GM21390 (cell line): ENCODE measurements around the gene EGFLAM.

Experiments used
- ATAC-seq: cut with Tn5 transposase; IDR thresholded peaks from one replicate; pipeline ENCODE4 v1.9.1; 2021; ENCODE audit not compliant: unreplicated experiment

EGFLAM gene

DNA sequence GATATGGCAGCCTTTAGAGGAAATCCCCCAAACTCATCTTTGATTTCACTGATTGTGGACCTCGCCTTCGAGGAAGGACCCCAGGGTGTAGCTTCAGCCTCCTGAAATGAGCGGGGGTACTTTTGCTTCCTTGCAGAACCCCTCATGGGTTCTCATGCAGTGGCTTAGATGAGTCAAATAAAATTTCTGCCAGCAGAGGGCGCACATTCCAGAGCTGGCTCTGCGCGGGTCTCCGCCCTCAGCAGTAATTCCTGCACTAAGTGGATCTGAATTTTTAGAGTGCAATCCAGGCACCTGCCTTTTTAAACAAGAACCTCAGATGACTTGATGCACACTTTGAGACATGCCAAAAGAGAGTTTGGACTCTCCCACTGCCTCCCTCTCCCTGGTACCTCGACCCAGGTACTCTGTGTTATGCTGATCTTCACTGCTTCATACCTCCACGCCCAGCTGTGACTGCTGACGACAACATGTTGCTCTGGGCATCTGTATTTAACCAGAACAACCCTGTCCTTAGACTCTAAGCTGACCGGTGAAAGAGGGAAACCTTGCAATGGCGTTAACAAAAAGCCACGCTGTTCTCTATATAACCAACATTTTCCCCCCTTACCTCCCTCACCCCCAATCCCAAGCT is 7.3 kb downstream of the EGFLAM start:
- ATAC-seq = no peak

DNA sequence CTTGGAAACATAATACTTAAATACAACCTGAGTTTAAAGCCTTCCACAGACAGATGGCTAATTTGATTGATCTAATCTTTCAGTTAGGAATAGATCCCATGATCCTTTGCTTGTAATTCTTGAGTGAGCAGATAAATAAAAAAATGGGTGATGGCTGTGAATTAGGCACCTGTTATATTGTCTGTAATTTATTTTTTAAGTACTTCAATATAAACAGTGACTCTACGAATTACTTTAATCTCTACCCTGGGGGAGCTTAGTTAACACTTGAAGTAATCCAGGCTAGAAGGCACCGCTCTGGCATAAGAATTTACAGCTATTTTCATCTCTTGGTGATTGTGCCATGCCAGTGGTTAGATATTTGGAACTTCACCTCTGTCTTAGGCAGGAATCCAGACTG is 9.0 kb downstream of the EGFLAM start:
- ATAC-seq = no peak

DNA sequence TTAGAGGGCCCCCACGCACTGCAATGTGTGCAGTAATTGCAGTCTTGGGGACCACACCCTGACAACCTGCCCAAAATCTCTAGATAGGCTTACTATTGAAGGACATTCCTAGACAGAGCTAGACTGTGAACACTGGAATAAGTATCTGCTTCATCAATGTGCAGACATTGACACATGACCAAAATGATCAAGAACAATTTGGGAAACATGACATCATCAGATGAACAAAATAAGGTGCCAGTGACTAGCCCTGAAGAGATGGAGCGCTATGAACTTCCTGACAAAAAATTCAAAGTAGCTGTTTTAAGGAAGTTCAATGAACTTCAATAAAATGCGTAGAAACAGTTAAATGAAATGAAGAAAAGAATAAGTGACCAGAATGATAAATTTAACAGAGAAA is 15.3 kb downstream of the EGFLAM start:
- no peak for ATAC-seq

DNA sequence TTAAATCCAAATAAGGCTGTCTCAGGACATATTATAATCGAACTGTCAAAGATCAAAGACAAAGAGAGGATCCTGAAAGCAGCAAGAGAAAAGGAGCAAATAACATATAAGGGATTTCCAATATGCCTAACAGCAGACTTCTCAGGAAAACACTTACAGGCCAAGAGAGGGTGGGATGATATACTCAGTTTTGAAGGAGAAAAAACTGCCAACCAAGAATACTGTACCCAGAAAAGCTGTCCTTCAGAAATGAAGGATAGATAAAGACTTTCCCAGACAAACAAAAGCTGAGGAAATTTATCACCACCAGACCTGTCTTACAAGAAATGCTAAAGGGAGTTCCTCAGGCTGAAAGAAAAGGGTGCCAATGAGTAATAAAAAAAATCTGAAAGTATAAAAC is 16.0 kb downstream of the EGFLAM start:
- no peak for ATAC-seq

DNA sequence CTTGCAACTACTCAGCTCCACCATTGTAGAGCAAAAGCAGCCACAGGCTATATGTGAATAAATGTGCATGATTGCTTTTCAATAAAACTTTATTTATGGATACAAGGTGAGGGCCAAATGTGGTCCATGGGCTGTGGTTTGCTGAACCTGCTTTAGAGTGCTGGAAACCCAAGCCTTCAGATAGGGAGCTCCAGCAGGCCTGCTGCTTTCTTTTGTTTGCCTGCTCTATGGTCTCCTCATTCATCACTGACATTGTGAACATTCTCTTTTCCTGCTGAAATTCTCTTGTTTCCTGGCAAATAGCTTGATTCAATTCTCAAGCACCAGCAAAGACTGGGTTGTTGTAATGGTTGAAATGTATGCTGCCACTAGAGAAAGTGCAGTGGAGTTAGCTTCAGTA is 26.0 kb downstream of the EGFLAM start:
- no peak for ATAC-seq

DNA sequence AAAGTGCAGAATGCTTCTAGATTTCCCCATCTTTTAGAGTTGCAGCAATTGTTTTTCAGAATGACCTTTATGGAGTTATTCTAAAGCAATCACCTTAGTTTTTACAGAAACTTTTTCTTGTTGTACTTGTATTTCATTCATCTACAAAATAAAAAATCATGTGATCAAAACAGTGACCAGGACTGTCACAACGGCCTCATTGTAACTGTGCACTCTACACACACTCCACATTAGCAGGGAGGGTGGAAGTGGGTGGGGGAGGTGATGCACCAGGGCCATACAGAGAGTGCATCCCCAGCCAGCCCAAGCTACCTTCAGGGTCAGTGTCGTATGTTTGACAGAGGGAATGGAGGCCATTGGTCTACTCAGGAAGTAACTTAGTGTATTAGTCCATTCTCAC is 26.9 kb downstream of the EGFLAM start:
- ATAC-seq = no peak

DNA sequence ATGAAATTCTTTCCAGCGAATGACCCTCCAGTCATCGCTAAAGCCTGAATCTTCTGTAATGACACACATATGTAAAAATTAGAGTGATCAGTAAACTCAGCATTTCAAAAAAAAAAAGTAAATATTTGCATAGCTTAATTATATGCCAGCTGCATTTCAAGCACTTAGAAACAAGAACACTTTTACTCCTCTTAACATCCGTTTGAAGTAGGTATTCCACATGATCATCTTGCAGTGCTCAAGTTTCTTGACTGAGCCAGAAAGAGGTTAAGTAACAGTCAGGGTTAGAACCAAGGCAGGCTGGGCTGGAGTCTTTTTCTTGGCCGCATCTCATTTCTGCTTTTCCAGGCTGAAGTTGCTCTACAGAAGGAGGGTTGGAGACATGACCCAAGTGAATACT is 27.6 kb downstream of the EGFLAM start:
- no peak for ATAC-seq

DNA sequence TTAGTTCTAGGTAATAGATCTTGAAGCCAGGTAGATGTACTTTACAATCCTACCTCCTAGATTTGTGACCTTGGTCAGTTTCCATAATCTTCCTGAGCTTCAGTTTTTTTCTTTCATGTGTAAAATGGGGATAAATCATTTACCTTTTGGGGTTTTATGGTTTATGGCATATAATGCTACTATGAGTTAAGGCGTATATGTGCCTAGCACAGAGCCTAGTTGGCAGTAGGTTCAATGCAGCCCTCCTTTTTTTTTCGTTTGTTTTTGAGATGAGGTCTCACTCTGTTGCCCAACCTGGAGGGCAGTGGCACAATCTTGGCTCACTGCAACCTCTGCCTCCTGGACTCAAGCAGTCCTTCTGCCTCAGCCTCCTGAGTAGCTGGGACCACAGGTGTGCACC is 28.8 kb downstream of the EGFLAM start:
- no peak for ATAC-seq

DNA sequence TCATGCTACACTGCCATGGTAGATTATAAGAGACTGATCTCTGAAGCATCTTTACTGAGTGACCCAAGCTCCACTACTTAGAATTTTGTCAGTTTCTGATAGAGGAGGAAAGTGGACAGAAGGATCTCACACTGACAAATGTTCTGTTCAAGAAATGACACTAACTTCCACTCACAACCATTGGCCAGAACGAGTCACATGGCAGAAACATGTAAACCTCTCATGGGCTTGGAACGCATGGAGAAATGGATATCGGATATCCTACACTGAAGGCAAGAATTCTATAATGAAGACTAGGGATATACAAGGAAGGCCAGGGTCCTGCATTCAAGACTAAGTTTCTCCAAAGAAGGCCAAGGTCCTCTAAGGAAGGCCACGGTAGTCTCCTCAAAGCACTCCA is 31.1 kb downstream of the EGFLAM start:
- ATAC-seq = no peak

DNA sequence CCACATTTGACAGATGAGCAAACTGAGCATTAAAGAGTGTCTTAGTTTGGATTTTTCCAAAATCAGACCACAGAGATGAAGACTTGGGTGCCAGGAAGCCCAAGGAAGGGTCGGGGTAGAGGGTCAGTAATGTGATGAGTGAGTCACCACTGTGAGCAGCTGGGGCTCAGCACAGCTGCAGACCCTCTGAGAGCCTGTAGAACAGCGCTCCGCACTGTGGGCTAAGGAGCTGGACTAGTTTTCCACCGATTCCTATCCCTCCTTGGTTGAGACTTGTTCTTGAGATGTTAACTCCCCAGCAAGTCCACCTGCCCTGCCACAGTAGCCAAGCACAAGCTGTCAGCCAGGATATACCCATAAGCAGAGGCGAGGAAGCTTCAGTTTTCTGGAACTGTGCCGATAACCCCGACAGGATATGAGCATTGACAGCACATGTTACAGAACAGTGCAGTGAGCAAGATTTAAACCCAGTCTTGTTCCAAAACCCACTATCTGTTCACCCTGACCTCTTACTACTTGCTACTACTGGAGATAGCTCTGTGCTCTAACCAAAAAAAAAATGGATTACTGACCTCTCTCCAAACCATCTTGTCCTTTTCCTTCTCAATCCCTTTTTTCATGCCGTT is 31.8 kb downstream of the EGFLAM start:
- no peak for ATAC-seq

DNA sequence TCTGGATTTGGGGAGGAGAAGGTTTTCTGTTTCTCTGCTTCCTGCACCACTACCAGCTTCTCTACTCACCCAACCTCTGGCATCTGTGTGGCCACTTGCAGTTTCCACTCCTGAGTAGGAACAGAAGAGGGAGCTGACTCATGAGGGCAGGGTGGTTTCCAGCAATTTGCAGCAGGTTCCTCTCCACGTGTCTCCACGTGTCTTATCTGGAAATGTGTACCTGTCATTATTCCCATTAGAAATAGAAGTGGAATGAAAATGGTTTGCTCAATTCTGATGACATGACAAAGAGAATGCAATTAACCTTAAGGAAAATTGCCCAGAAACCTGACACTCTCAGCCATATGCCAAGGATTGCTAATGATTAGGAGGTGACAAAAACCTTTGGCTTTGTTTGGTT is 33.0 kb downstream of the EGFLAM start:
- no peak for ATAC-seq

DNA sequence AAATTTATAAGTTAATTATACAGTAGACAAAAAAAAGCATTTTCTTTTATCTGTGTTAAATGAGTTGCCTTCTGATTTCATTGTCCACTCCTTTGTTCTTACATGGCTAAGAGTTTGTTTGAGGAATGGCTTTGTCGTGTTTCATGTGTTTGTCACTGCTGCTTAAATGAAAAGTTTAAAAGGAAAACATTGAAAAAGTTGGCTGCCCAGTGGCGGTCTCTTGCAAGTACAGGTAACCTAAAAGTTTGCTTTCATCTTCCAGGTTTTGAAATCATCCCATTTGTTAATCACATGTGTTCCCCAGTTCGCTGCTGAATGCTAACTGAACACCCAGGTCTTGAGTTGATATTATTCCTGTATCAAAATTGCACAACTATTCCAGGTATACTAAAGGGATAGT is 33.9 kb downstream of the EGFLAM start:
- no peak for ATAC-seq

DNA sequence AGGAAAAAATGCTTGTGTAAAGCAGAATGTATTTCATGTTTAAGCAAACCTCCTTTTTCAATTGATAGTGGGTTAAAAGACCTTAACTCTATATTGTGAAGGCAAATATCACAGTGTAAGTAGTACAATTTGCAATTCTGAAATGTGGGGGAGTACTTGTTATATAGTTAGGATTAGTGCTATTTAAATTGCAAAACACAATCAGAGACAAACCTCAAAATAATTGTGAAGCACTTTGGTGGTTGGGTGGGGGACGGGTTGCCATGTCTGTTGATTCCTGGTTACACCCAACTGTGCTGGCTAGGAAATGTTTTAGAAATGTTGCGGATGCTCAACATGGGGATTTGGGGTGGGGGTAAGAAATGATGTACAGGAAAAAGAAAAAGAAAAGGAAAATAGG is 37.4 kb downstream of the EGFLAM start:
- no peak for ATAC-seq

DNA sequence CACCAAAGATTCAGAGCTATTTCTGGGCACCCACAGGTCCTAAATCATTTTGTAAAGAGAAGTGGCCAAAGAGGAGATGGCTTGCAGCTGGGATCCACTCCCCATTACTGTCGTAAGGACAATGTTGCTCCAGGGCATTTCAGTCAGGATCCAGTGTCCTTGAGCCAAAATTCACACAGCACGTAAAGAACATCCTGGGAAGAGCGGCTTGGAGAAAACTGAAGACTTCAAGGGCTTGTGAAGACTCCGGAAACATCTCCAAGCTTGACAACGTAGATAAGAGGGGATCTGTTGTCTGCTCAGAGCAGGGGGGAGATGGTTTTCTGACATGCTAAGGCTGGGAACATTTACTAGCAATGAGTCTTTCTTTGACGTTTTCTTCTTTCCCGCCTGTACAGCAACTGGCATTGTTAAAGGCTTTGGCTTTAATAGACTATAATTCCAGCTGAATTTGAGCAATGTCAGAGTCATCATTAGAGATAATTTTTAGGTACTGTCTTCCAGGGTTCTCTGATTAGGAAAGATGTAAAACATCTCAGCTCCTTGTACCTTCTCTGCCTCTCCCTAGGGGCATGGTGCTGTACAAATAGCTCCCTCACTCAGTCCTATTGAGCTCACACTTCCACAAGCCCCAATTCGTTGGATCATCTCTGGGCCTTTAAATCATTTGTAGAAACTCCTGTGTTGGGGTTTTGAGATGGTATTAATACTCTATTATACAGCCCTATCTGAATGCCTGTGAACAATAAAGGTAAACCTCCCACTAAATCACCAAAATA is 39.7 kb downstream of the EGFLAM start:
- no peak for ATAC-seq

DNA sequence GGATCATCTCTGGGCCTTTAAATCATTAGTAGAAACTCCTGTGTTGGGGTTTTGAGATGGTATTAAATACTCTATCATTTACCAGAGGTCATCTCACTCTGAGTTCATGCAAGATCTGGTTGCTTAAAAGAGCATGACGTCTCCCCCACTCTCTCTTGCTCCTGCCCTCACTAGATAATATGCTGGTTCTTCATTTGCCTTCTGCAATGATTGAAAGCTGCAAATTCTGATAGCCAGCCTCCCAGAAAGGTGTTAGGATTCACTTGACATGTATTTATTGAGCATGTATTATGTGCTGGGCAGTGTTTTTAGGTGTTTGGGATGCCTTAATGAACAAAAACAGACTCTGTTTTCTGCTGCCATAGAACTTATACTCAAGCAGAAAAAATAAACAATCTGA is 41.2 kb downstream of the EGFLAM start:
- ATAC-seq = no peak

DNA sequence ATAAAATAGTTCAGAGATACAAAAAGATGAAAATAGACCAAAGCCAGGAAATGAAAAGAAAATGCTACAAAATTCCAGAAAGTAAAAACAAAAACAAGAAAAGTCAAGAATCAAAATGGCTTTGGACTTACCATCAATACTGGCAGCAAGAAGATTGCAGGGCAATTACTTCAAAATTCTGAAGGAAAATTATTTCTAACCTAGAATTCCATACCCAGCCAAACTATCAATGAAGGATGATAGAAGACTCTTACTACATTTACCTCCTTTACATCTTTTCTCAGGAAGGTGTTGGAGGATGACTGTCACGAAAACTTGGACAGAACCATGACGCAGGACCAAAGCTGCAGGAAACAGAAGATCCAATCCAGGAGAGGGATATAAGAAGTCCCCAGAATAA is 46.8 kb downstream of the EGFLAM start:
- no peak for ATAC-seq

DNA sequence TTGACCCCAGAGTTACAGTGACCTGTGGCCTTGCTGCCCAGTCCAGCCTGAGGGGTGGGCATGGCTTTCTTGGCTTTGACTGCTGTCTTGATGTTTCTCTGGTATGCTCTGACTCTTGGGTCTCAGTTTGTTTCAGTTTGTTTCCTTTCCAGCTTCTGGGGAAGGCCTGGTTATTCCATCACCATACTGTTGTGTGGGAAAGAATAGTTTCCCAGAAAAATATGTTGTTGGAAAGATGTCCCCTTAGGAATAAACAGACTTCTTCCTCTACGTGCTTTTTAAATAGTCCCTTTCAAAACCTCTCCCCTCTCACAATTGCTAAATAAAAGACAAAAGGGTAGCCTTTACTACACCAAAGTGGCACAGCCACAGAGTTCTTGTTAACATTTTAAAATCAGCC is 49.5 kb downstream of the EGFLAM start:
- no peak for ATAC-seq

DNA sequence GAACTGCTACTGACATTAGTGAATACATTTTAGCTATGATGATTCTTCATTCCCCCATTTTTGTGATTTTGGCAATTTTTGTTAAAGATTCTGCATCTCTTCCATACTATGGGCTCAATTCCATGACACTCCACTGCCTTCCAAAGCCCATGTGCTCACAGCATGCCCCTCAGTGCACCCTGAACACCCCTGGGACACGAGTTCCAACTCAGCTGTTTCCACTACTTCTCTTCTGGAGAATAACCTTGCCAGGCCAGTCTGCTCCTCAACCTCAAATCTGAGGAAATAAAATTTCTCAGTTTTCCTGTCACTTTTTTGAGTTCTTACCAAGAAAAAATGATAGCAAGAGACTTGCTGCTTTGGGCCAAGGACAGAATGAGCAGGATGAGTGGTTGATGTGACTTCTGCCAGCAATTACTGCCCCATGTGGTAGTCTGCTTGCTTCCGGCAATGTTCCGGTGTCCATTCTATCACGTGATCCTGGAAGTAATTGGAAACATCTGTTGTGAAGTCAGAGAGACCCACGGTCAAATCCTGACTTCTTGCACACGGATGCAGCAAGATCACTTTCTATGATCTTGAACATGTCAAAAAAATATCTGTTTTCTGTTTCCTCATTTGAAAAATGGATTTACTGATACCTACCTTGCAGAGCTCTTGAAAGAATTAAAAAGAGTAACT is 58.3 kb downstream of the EGFLAM start:
- no peak for ATAC-seq

DNA sequence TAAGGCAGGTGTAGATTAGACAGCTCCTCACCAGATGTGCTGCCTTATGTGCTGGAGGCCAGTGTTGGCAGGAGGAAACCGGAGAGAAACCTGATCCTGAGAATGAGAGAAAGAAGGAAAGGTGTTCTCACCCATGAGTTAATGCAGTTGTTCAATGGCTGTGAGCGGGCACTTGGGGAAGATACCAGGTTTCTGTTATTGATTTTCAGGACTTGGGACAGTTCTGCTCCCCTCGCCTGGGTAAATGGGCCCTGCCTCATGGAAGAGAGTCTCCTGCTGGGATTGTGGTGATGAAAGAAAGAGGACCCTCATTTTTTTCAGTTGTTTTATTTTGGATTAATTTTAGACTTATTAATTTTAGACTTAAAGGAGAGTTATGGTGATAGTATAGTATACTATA is 59.5 kb downstream of the EGFLAM start:
- ATAC-seq = no peak

DNA sequence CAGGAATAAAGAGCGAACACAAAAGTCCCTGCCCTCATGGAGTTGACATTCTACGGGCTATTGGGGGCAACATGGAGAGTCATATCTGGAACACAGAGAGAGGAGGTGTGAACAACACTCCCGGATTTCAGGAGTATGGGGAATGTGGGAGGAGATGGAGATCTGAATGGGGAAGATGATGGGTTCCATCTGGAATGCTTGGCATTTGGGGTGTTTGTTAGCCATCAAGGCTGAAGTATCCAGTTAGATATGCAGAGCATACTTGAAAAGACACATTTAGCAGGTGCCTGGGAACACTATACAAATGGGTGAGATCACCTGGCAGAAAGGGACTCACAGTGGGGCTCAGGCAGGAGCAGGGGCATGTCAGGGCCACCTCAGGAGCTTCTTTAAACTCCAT is 61.1 kb downstream of the EGFLAM start:
- ATAC-seq = no peak

DNA sequence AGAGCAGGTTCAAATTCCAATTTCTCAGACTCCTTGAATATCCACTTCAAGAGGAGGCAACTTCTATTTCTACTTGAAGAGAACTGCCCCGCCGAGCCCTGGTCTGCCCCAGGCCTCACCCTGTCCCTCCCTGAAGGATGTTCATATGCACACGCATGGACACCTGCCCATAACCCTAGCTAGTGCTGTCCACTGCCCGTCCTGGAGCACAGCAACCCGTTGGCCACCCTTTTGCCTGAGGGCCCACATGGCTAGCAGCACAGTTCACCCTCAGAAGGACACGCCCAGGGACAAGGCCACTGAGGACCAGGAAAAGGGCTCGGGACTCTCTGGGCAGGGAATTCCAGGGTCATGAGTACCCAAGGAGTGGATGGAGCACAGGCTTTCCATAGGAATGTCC is 63.6 kb downstream of the EGFLAM start:
- ATAC-seq = no peak
